Mucosa of descending colon (tissue), 3 donors: Measurements from ENCODE around the gene SCUBE1. TPM values are rescaled to one million over a fixed set of nuclear protein-coding genes. Genes with fewer than 3 reads are reported as not detected.
A peak's percentile ranks its signal among the peaks of the same experiment; 100 is the strongest.

Source experiments
- ATAC-seq: fragments of 200-7000 bp; cut with Tn5 transposase; one replicate; pipeline ENCODE4 v1.9.1; 2020; ENCODE audit warnings: mild to moderate bottlenecking, moderate library complexity
- DNase-seq, 3 donors: peaks; one replicate each; pipeline ENCODE4 v3.0.0-alpha.2; 2020
- H3K36me3 ChIP-seq: fragments of 200-600 bp; one replicate; pipeline ENCODE4 v1.8.0; 2021; ENCODE audit warnings: low read depth, mild to moderate bottlenecking
- H3K4me1 ChIP-seq: fragments of 200-600 bp; one replicate; pipeline ENCODE4 v1.8.0; 2021; ENCODE audit warnings: low read depth, mild to moderate bottlenecking
- H3K4me3 ChIP-seq: fragments of 200-600 bp; one replicate; pipeline ENCODE4 v1.8.0; 2021; ENCODE audit warnings: mild to moderate bottlenecking
- H3K9me3 ChIP-seq: fragments of 200-600 bp; one replicate; pipeline ENCODE4 v1.8.0; 2021; ENCODE audit warnings: mild to moderate bottlenecking
- intact Hi-C, 2 donors: fragments of 100-400 bp; cut with DNase I in 1 of 2; cut with micrococcal nuclease in 1 of 2; formaldehyde crosslinking; loops; one replicate each; pipeline versions ENCODE4 v1.11.0 to v1.11.1; 2022; cut with DNase I, micrococcal nuclease
- total RNA-seq, 3 donors: library from RNA; stranded (reverse); fragmentation: NEBNext Ultra II Directional in 2 of 3; extraction: Animal tissue kit (Norgen Biotek cat#: 25700) in 2 of 3; gene quantifications; one replicate each; pipeline versions ENCODE4 v1.2.1 to v1.2.4, GENCODE V29; 2021 to 2023
- TF ChIP-seq, protein P1 (sequence below): fragments of 200-600 bp; IDR thresholded peaks from one replicate; pipeline ENCODE4 v1.8.0; 2022; ENCODE audit warnings: antibody characterized with exemption, mild to moderate bottlenecking
- donor health status: DM: no; HTN: no; CAD: no; lungs with moderate emphysema.
- donor health status: DM: no; HTN: no; CAD: no.
- donor health status: DM: no; HTN: yes; CAD: no.

SCUBE1 gene
- total RNA-seq, 3 donors from 2014 or later = 3.8 to 20.9 (median 4.7) TPM

GRCh38 chr22:43389227-43389836 is 46.2 kb upstream of the SCUBE1 start:
- ATAC-seq = no peak
- no peak for DNase-seq
- TF ChIP-seq, protein P1, sequence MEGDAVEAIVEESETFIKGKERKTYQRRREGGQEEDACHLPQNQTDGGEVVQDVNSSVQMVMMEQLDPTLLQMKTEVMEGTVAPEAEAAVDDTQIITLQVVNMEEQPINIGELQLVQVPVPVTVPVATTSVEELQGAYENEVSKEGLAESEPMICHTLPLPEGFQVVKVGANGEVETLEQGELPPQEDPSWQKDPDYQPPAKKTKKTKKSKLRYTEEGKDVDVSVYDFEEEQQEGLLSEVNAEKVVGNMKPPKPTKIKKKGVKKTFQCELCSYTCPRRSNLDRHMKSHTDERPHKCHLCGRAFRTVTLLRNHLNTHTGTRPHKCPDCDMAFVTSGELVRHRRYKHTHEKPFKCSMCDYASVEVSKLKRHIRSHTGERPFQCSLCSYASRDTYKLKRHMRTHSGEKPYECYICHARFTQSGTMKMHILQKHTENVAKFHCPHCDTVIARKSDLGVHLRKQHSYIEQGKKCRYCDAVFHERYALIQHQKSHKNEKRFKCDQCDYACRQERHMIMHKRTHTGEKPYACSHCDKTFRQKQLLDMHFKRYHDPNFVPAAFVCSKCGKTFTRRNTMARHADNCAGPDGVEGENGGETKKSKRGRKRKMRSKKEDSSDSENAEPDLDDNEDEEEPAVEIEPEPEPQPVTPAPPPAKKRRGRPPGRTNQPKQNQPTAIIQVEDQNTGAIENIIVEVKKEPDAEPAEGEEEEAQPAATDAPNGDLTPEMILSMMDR = no peak

DNA sequence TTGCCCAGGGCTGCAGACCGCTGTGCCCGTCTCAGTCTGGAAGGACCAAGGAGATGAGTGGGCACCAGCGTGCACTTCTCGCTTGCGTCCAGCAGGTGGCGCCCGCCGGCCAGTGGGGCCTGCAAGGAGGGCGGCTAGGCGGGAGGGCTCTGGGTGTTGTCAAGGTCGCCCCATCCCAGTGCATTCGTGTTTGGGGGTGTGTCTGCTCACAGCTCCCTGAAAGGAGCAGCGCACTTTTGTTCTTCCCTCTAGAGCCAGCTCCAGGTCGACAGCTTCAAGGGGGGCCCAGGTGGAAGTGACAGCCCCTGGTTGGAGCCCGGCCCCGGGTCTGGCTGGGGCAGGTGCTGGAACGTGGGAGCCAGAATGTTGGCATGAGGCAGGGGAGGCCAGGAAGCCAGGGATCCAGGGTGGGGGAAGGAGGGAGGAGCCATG is 45.3 kb upstream of the SCUBE1 start:
- H3K4me1 ChIP-seq = no peaks in the 10 kb centered on the region
- intact Hi-C loops = loop anchor here (10.0 kb wide), 1 partner anchor 114 kb away; no protein-coding TSS in a partner anchor
- TF ChIP-seq, protein P1 = peak; percentile 99

More at GRCh38 chr22:43389227-43389836, 46.2 kb upstream of the SCUBE1 start:
- no peaks in the 10 kb centered on the region for H3K36me3 ChIP-seq
- intact Hi-C loops = loop anchor here (10.0 kb wide), 1 partner anchor 115 kb away; no protein-coding TSS in a partner anchor
- no peaks in the 10 kb centered on the region for H3K9me3 ChIP-seq
- no peak overlapping the region for H3K4me3 ChIP-seq
- H3K4me1 ChIP-seq = no peaks in the 10 kb centered on the region

DNA sequence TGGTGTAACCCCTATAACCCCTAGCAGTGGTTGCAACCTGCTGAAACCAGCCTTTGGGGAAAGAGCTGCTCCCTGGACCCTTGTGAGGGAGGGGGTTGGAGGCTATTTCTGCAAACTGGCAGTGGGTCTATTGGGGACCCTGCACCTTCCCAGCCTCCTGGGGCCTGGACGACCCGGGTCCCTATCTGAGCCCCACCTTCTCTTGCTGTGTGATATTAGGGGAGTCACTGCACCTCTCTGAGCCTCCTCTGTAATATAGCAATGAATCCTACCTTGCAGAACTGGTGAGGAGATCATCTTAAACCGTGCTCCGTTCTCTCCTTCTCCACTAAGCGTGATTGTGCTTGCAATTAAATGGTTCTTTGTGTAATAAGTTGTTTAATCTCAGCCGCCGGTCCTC is 44.6 kb upstream of the SCUBE1 start:
- H3K36me3 ChIP-seq = no peaks in the 10 kb centered on the region
- no peaks in the 10 kb centered on the region for H3K9me3 ChIP-seq
- ATAC-seq (no peak), DNase-seq (no peak)
- no peaks in the 10 kb centered on the region for H3K4me1 ChIP-seq
- intact Hi-C loops = loop anchor here (10.0 kb wide), 1 partner anchor 113 kb away; no protein-coding TSS in a partner anchor
- H3K4me3 ChIP-seq = no peak overlapping the region
- TF ChIP-seq, protein P1 = no peak

More for the DNA sequence above, 45.3 kb upstream of the SCUBE1 start:
- H3K9me3 ChIP-seq = no peaks in the 10 kb centered on the region
- no peak overlapping the region for H3K4me3 ChIP-seq
- H3K36me3 ChIP-seq = no peaks in the 10 kb centered on the region
- ATAC-seq (peak; percentile 80), DNase-seq (peak; percentile 73 to 79 (median 78))

DNA sequence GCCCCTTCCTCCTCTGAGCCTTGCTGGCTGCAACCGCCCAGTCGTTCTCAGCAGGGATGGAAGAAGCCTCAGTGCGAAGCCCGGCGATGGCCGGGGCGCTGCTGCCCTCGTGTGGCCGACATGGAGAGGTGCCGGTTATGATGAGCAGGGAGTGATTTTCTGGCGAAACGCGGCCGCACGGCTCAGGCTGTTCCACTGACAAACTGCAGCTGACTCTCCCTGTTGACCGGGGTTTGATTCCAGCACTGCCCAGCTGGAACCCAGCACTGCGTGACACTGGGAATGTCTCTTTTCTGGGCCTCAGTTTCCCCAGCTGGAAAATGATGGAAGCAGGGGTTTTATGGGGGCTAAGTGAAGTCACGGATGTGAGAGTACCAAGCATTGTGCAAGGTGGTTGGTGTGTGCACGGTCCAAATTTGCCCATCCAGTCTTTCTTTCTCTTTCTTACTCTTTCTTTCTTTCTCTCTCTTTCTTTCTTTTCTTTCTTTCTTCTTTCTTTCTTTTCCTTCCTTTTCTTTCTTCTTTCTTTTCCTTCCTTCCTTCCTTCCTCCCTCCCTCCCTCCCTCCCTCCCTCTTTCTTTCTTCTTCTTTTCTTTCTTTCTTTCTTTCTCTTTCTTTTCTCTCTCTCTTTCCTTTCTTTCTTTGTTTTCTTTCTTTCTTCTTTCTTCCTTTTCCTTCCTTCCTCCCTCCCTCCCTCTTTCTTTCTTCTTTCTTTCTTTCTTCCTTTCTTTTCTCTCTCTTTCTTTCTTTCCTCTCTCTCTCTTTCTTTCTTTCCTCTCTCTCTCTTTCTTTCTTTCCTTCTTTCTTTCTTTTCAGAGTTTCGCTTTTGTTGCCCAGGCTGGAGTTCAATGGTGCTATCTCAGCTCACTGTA is 42.8 kb upstream of the SCUBE1 start:
- no peaks in the 10 kb centered on the region for H3K36me3 ChIP-seq
- intact Hi-C loops = loop anchor here (10.0 kb wide), 1 partner anchor 111 kb away; no protein-coding TSS in a partner anchor
- TF ChIP-seq, protein P1 = peak; percentile 84
- peak; percentile 71 to 84 (median 80) for DNase-seq
- no peak overlapping the region for H3K4me3 ChIP-seq
- peak; percentile 94 for ATAC-seq
- no peaks in the 10 kb centered on the region for H3K9me3 ChIP-seq
- no peaks in the 10 kb centered on the region for H3K4me1 ChIP-seq

- ATAC-seq = no peak
- Histone ChIP-seq H3K4me3 (no peak overlapping the region), H3K9me3 (no peaks in the 10 kb centered on the region), H3K36me3 (no peaks in the 10 kb centered on the region), H3K4me1 (no peaks in the 10 kb centered on the region)
- no peak for DNase-seq
- intact Hi-C loops = loop anchor here (10.0 kb wide), 1 partner anchor 110 kb away; no protein-coding TSS in a partner anchor
- TF ChIP-seq, protein P1 = no peak
These were observed 41.7 kb upstream of the SCUBE1 start for GRCh38 chr22:43384863-43385262.
